Small intestine (tissue), 7 donors: ENCODE results near the gene ZNF106. TPM values are rescaled to one million over a fixed set of nuclear protein-coding genes. Genes with fewer than 3 reads are reported as not detected.

Experiments used
- DNase-seq, 2 donors: peaks; one replicate each; pipeline versions ENCODE4 v3.0.0 to v3.0.0-alpha.2; 2013
- FAIRE-seq: peaks from 2 replicates; lab custom pipeline; 2012; peaks lifted over from hg19 to GRCh38; lab: Jason Lieb, UNC
- H3K27ac ChIP-seq, 3 donors: one replicate each; pipeline ENCODE4 v1.5.1; 2013; ENCODE audit warnings: low read length in 2 of 3, mild to moderate bottlenecking in 2 of 3, control low read depth in 1 of 3, inconsistent platforms in 1 of 3, low read depth in 1 of 3, moderate library complexity in 1 of 3
- H3K27me3 ChIP-seq, 3 donors: one replicate each; pipeline ENCODE4 v1.6.1; 2013; ENCODE audit warnings: low read length in 3 of 3, inconsistent platforms in 1 of 3; ENCODE audit not compliant: control insufficient read depth in 3 of 3, insufficient read depth in 3 of 3
- H3K36me3 ChIP-seq, 3 donors: one replicate each; pipeline ENCODE4 v1.6.1; 2013; ENCODE audit warnings: low read length in 3 of 3, inconsistent platforms in 1 of 3, low read depth in 1 of 3, mild to moderate bottlenecking in 1 of 3, moderate library complexity in 1 of 3; ENCODE audit not compliant: control insufficient read depth in 3 of 3, insufficient read depth in 2 of 3
- H3K4me1 ChIP-seq, 3 donors: one replicate each; pipeline ENCODE4 v1.6.1; 2013; ENCODE audit warnings: low read length in 2 of 3, inconsistent platforms in 1 of 3, low read depth in 1 of 3, mild to moderate bottlenecking in 1 of 3, moderate library complexity in 1 of 3; ENCODE audit not compliant: control insufficient read depth in 3 of 3, insufficient read depth in 2 of 3
- H3K4me3 ChIP-seq, 3 donors: one replicate each; pipeline ENCODE4 v1.5.1; 2013; ENCODE audit warnings: low read length in 3 of 3, control low read depth in 1 of 3, inconsistent platforms in 1 of 3, low read depth in 1 of 3, mild to moderate bottlenecking in 1 of 3, moderate library complexity in 1 of 3
- H3K9me3 ChIP-seq, 2 donors: one replicate each; pipeline ENCODE4 v1.6.1; 2013; ENCODE audit warnings: low read depth in 1 of 2, low read length in 1 of 2; ENCODE audit not compliant: control insufficient read depth in 2 of 2, insufficient read depth in 1 of 2
- WGBS, 3 donors: extraction: QIAGEN DNeasy Blood & Tissue Kit; methylation state at CpG; one replicate each; pipeline ENCODE4 v1.1.7; 2013; 5-methylcytosine and 5-hydroxymethylcytosine counted together
- polyA plus RNA-seq, 4 donors: library from polyadenylated mRNA; stranded (reverse) in 3 of 4; unstranded in 1 of 4; fragments of 200-250 nt in 3 of 4; fragments of 120-200 nt in 1 of 4; gene quantifications; one replicate each; pipeline versions ENCODE4 v1.2.1 to v1.2.3, GENCODE V29; 2013
- donor health status: healthy with polysubstance abuse.
- donor health status: control.
- donor health status: control.
- donor health status: Bipolar disorder and iron deficiency.
- donor health status: healthy.

ZNF106 gene
- polyA plus RNA-seq, 4 donors: 8.3 to 29.4 (median 13.5) TPM

- peaks cover 8 to 32% (median 8%) of the 10 kb centered on the region in 3 donors for H3K4me1 ChIP-seq
- WGBS, 3 donors: 2 to 6% (median 4%) methylated on average over 10 of the region's 10 CpGs
- FAIRE-seq: no peak
These were observed 4.0 kb upstream of the ZNF106 start for GRCh38 chr15:42494998-42495360.

GRCh38 chr15:42493679-42494078 lies 2.7 kb upstream of the ZNF106 start:
- Histone ChIP-seq H3K9me3 (no peaks in the 10 kb centered on the region), H3K36me3 (peaks cover 0 to 6% (median 0%) of the 10 kb centered on the region in 3 donors), H3K4me1 (peaks cover 4 to 29% (median 8%) of the 10 kb centered on the region in 3 donors), H3K27ac (peak overlapping the region in 1 of 3 donors; percentile 90), H3K4me3 (no peak overlapping the region), H3K27me3 (no peaks in the 10 kb centered on the region)
- no peak for DNase-seq
- FAIRE-seq: no peak
- 82 to 90% (median 85%) methylated on average over 1 of the region's 1 CpG for WGBS, 3 donors

More at GRCh38 chr15:42494998-42495360, 4.0 kb upstream of the ZNF106 start:
- no peaks in the 10 kb centered on the region for H3K9me3 ChIP-seq
- no peaks in the 10 kb centered on the region for H3K27me3 ChIP-seq
- peaks cover 0 to 11% (median 0%) of the 10 kb centered on the region in 3 donors for H3K36me3 ChIP-seq
- H3K27ac ChIP-seq: peak overlapping the region; percentile 87 to 95 (median 90)
- H3K4me3 ChIP-seq: peak overlapping the region; percentile 68 to 76 (median 71)
- peak in 1 of 2 donors; percentile 75 for DNase-seq

GRCh38 chr15:42491539-42492225 lies 741 bp upstream of the ZNF106 start:
- Histone ChIP-seq H3K27me3 (no peaks in the 10 kb centered on the region), H3K9me3 (no peaks in the 10 kb centered on the region), H3K36me3 (peaks cover 0 to 2% (median 0%) of the 10 kb centered on the region in 3 donors), H3K4me1 (peaks cover 2 to 12% (median 4%) of the 10 kb centered on the region in 3 donors), H3K27ac (peak overlapping the region; percentile 89 to 96 (median 96)), H3K4me3 (peak overlapping the region; percentile 34 to 98 (median 93))
- DNase-seq: peak in 1 of 2 donors; percentile 70
- FAIRE-seq: no peak
- WGBS, 3 donors: 71 to 84% (median 75%) methylated on average over 18 of the region's 18 CpGs

- H3K4me1 ChIP-seq: peaks cover 2 to 8% (median 4%) of the 10 kb centered on the region in 3 donors
- H3K9me3 ChIP-seq: no peaks in the 10 kb centered on the region
- WGBS, 3 donors: 2 to 3% (median 2%) methylated on average over 11 of the region's 11 CpGs
- H3K27ac ChIP-seq: peak overlapping the region; percentile 89 to 96 (median 96)
- peaks cover 0 to 6% (median 0%) of the 10 kb centered on the region in 3 donors for H3K36me3 ChIP-seq
- peak overlapping the region; percentile 76 to 98 (median 93) for H3K4me3 ChIP-seq
- DNase-seq (peak; percentile 45 to 61), FAIRE-seq (no peak)
- H3K27me3 ChIP-seq: no peaks in the 10 kb centered on the region
These were observed 660 bp downstream of the ZNF106 start for GRCh38 chr15:42490291-42490670.

- Histone ChIP-seq H3K4me3 (no peak overlapping the region), H3K27me3 (no peaks in the 10 kb centered on the region), H3K4me1 (no peaks in the 10 kb centered on the region), H3K36me3 (peaks cover 0 to 7% (median 0%) of the 10 kb centered on the region in 3 donors), H3K27ac (no peak overlapping the region), H3K9me3 (peaks cover 0 to 5% of the 10 kb centered on the region in 2 donors)
- DNase-seq (no peak), FAIRE-seq (no peak)
- 96 to 100% (median 100%) methylated on average over 1 of the region's 1 CpG for WGBS, 3 donors
These were observed 7.3 kb downstream of the ZNF106 start for GRCh38 chr15:42483677-42484076.

DNA sequence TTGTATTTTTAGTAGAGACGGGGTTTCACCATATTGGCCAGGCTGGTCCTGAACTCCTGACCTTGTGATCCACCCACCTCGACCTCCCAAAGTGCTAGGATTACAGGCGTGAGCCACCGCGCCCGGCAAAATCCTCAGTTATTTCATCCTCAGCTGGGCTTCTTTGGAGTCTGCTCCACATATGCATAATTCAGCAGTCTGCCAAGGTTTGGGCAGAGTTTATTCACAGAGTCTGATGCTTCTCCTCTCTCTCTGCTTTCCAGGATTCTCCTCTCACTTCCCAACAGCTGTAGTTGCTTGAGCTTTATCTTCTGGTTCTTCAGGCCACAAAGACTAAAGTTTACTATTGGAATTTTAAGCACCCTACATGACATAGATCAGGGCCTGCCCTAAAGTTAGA lies 8.2 kb downstream of the ZNF106 start:
- no peak for FAIRE-seq
- Histone ChIP-seq H3K4me3 (no peak overlapping the region), H3K27ac (no peak overlapping the region), H3K9me3 (peaks cover 0 to 5% of the 10 kb centered on the region in 2 donors), H3K36me3 (peaks cover 0 to 7% (median 0%) of the 10 kb centered on the region in 3 donors), H3K4me1 (no peaks in the 10 kb centered on the region), H3K27me3 (no peaks in the 10 kb centered on the region)
- no peak for DNase-seq
- 93 to 99% (median 98%) methylated on average over 6 of the region's 6 CpGs for whole genome bisulfite sequencing, 3 donors

DNA sequence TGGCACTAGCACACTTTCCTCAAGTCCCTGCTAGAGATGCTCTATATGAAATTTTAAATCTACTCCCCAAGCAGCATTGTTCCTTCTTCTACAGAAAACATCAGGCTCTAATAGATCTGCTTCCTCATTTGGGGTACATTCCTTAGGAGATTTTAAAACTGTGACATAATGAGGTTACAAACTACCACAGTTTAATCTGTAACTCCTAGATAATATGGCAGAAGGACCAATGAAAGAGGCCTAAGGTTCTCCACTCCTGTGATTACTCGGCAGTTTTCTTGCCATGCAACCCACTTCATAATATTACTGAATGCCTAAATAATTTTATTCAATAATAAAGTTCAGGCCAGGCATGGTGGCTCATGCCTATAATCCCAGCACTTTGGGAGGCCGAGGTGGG lies 16.1 kb downstream of the ZNF106 start:
- H3K27me3 ChIP-seq: no peaks in the 10 kb centered on the region
- H3K27ac ChIP-seq: no peak overlapping the region
- FAIRE-seq (no peak), DNase-seq (no peak)
- 70 to 80% (median 74%) methylated on average over 2 of the region's 2 CpGs for WGBS, 3 donors
- H3K4me1 ChIP-seq: peaks cover 0 to 4% (median 0%) of the 10 kb centered on the region in 3 donors
- no peak overlapping the region for H3K4me3 ChIP-seq
- no peaks in the 10 kb centered on the region for H3K9me3 ChIP-seq
- peaks cover 0 to 7% (median 0%) of the 10 kb centered on the region in 3 donors for H3K36me3 ChIP-seq

- FAIRE-seq (no peak), DNase-seq (no peak)
- Histone ChIP-seq H3K36me3 (peaks cover 0 to 17% (median 1%) of the 10 kb centered on the region in 3 donors), H3K9me3 (no peaks in the 10 kb centered on the region), H3K4me3 (no peak overlapping the region), H3K4me1 (peaks cover 0 to 4% (median 0%) of the 10 kb centered on the region in 3 donors), H3K27me3 (no peaks in the 10 kb centered on the region), H3K27ac (no peak overlapping the region)
- WGBS, 3 donors: 60 to 78% (median 73%) methylated on average over 3 of the region's 3 CpGs
These were observed 19.9 kb downstream of the ZNF106 start for GRCh38 chr15:42471002-42471401.
